Caki2 (cell line): ENCODE data around the gene SLC6A16. TPM values are rescaled to one million over a fixed set of nuclear protein-coding genes. Genes with fewer than 3 reads are reported as not detected.

Experiments
- DNase-seq: peaks from one replicate; pipeline ENCODE4 v3.0.0-alpha.2; 2015; ENCODE audit warnings: low read depth
- in situ Hi-C: cut with HindIII; loops from 2 replicates; pipeline ENCODE4 v1.10.0; 2016; ENCODE audit warnings: low sequenced_read_pairs, low pct_unique_long_range_greater_than_20kb, mixed read lengths
- total RNA-seq: library from RNA; depleted of rRNA; stranded (reverse); fragments of >200 nt; shearing (Covaris generic); gene quantifications from 2 replicates; pipeline ENCODE4 v1.2.3, GENCODE V29; 2014; ENCODE audit warnings: low replicate concordance; rRNA removed

The SLC6A16 gene
- total RNA-seq, 1 experiment from 2014 or later = 1.6 TPM

DNA sequence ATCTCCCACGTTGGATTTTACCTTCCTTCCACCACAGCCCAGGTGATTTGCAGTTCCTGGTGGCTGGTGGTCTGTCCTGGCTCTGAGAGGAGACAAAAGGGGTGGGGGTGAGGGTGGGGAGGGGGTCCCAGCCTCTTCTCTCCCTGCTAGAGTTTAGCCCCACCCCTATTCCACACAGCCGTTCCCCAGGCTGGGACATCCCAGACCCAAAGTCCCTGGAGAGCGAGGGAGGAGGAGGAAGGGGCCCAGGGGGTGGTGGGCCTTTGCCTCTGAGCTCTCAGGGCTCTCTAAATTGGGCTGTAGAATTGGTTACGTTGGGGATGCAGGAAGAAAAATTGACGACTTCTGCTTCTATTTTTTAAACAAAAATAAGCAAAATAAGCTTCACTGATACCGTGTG lies 81.9 kb downstream of the SLC6A16 start:
- in situ Hi-C loops = no loop called here
- DNase-seq = no peak

DNA sequence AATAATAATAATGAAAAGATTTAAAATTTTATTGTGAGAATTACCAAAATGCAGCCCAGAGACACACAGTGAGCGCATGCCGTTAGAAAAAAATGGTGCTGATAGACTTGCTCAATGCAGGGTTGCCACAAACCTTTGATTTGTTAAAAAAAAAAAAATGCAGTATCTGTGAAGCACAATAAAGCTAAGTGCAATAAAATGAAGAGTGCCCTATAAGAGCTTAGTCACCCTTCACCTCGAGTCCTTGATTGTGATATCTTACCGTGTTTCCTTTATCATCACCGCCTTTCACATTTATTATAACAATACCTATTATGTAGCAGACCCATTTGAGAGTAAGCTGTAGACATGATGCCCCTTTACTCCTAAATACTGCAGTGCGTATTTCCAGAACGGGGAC lies 83.2 kb downstream of the SLC6A16 start:
- DNase-seq = no peak
- in situ Hi-C loops = no loop called here

Other genes with a start within 250 kb of the SLC6A16 start
- gene SNRNP70, start 239.7 kb downstream of the SLC6A16 start, total RNA-seq = 137 and 175 TPM in 2 replicates
- gene LIN7B, start 210.8 kb downstream of the SLC6A16 start, total RNA-seq = 6.1 and 9.7 TPM in 2 replicates
- gene C19orf73, start 206.0 kb downstream of the SLC6A16 start, total RNA-seq = 0.71 TPM in 1 of 2 replicates, not detected in the other
- 26.8 and 39.1 TPM in 2 replicates for gene PPFIA3, start 205.6 kb downstream of the SLC6A16 start, total RNA-seq
- gene HRC, start 169.8 kb downstream of the SLC6A16 start, total RNA-seq = not detected in 2 replicates
- gene TRPM4, start 167.4 kb downstream of the SLC6A16 start, total RNA-seq = 13.9 and 18.2 TPM in 2 replicates
- gene CD37, start 10.2 kb upstream of the SLC6A16 start, total RNA-seq = not detected in 2 replicates
- gene TEAD2, start 37.2 kb upstream of the SLC6A16 start, total RNA-seq = 36.8 and 42.4 TPM in 2 replicates
- 0.30 TPM in 1 of 2 replicates, not detected in the other for gene DKKL1, start 38.7 kb upstream of the SLC6A16 start, total RNA-seq
- gene KASH5, start 63.1 kb upstream of the SLC6A16 start, total RNA-seq = 0.30 TPM in 1 of 2 replicates, not detected in the other
- gene PTH2, start 98.2 kb upstream of the SLC6A16 start, total RNA-seq = not detected in 2 replicates
- not detected in 2 replicates for gene GFY, start 100.2 kb upstream of the SLC6A16 start, total RNA-seq
- not detected in 2 replicates for gene SLC17A7, start 116.3 kb upstream of the SLC6A16 start, total RNA-seq
- 142 and 146 TPM in 2 replicates for gene PIH1D1, start 126.6 kb upstream of the SLC6A16 start, total RNA-seq
- gene ALDH16A1, start 128.0 kb upstream of the SLC6A16 start, total RNA-seq = 83.2 and 88.7 TPM in 2 replicates
- 0.35 and 0.71 TPM in 2 replicates for gene FLT3LG, start 149.0 kb upstream of the SLC6A16 start, total RNA-seq
- gene RPL13A, start 162.4 kb upstream of the SLC6A16 start, total RNA-seq = 2,724 and 3,070 TPM in 2 replicates
- gene RPS11, start 171.2 kb upstream of the SLC6A16 start, total RNA-seq = 2,936 and 3,126 TPM in 2 replicates
- 75.4 and 121 TPM in 2 replicates for gene FCGRT, start 187.5 kb upstream of the SLC6A16 start, total RNA-seq
- gene RCN3, start 202.8 kb upstream of the SLC6A16 start, total RNA-seq = 0.27 and 0.52 TPM in 2 replicates